PC-3 (cell line): ENCODE measurements around the gene MACROD2. TPM values are rescaled to one million over a fixed set of nuclear protein-coding genes. Genes with fewer than 3 reads are reported as not detected.

Source experiments
- ATAC-seq: fragments of 200-7000 bp; cut with Tn5 transposase; 2 replicates; pipeline ENCODE4 v1.9.1; 2020; ENCODE audit warnings: mild to moderate bottlenecking, moderate library complexity
- BruUV-seq: library from RNA; stranded (reverse); fragments of 400-500 nt; replicated peaks from 2 replicates; lab custom pipeline; 2021; lab: Mats Ljungman, UMichigan
- CTCF ChIA-PET: fragments of 300-600 bp; sonication (Branson Sonifier 250); formaldehyde crosslinking; loops from one replicate; lab custom pipeline; 2022; ENCODE audit warnings: antibody characterized with exemption; lab: Charles Lee
- POLR2A ChIA-PET: fragments of 300-600 bp; sonication (Branson Sonifier 250); formaldehyde crosslinking; loops from one replicate; lab custom pipeline; 2022; ENCODE audit warnings: antibody characterized with exemption; ENCODE audit not compliant: unreplicated experiment; lab: Charles Lee
- DNase-seq: peaks from one replicate; pipeline ENCODE4 v3.0.0-alpha.2; 2015
- H2AFZ ChIP-seq: fragments of 300-600 bp; sonication (generic); 2 replicates; pipeline ENCODE4 v1.6.0; 2016; ENCODE audit warnings: antibody characterized with exemption, low read length
- H3F3A ChIP-seq: fragments of 300-600 bp; sonication (generic); one replicate; pipeline ENCODE4 v1.6.0; 2017; ENCODE audit warnings: antibody characterized with exemption, low read length, control low read depth, mild to moderate bottlenecking; ENCODE audit not compliant: unreplicated experiment
- H3K27ac ChIP-seq: fragments of 300-600 bp; sonication (generic); 2 replicates; pipeline ENCODE4 v1.5.1; 2016; ENCODE audit warnings: mild to moderate bottlenecking, low read length
- H3K27me3 ChIP-seq: fragments of 300-600 bp; sonication (generic); 2 replicates; pipeline ENCODE4 v1.6.1; 2016; ENCODE audit warnings: low read length, mixed read lengths
- H3K36me3 ChIP-seq: fragments of 300-600 bp; sonication (generic); 2 replicates; pipeline ENCODE4 v1.6.1; 2016; ENCODE audit warnings: low read depth, mixed run types, low read length, mixed read lengths
- H3K4me1 ChIP-seq: fragments of 300-600 bp; sonication (generic); 2 replicates; pipeline ENCODE4 v1.5.1; 2016; ENCODE audit warnings: low read length; ENCODE audit not compliant: insufficient read depth
- H3K4me2 ChIP-seq: fragments of 300-600 bp; sonication (generic); 2 replicates; pipeline ENCODE4 v1.6.0; 2016; ENCODE audit warnings: low read length
- H3K4me3 ChIP-seq: fragments of 300-600 bp; sonication (generic); 2 replicates; pipeline ENCODE4 v1.5.1; 2016; ENCODE audit warnings: mild to moderate bottlenecking, low read length, mixed read lengths
- H3K79me2 ChIP-seq: fragments of 300-600 bp; sonication (generic); 2 replicates; pipeline ENCODE4 v1.6.1; 2017; ENCODE audit warnings: low read length, mixed read lengths
- H3K9ac ChIP-seq: fragments of 300-600 bp; sonication (generic); 2 replicates; pipeline ENCODE4 v1.6.0; 2016; ENCODE audit warnings: mild to moderate bottlenecking, low read length
- H3K9me2 ChIP-seq: fragments of 300-600 bp; sonication (generic); replicated peaks from 2 replicates; pipeline ENCODE4 v1.6.1; 2016; ENCODE audit warnings: mixed run types, low read length, mixed read lengths
- H3K9me3 ChIP-seq: fragments of 300-600 bp; sonication (generic); 2 replicates; pipeline ENCODE4 v1.6.1; 2016; ENCODE audit warnings: low read length, mixed read lengths
- H4K20me1 ChIP-seq: fragments of 300-600 bp; sonication (generic); 2 replicates; pipeline ENCODE4 v1.6.1; 2016; ENCODE audit warnings: low read length, mixed read lengths
- CTCF ChIP-seq: fragments of 300-600 bp; sonication (generic); conservative IDR thresholded peaks from 2 replicates; pipeline ENCODE4 v1.5.1; 2017; ENCODE audit warnings: antibody characterized with exemption, low read depth, mild to moderate bottlenecking, low read length
- EZH2 ChIP-seq: fragments of 300-600 bp; sonication (generic); IDR thresholded peaks from one replicate; pipeline ENCODE4 v1.6.1; 2017; ENCODE audit warnings: antibody characterized with exemption, mild to moderate bottlenecking, low read length; ENCODE audit not compliant: unreplicated experiment
- EZH2phosphoT487 ChIP-seq: fragments of 300-600 bp; sonication (generic); IDR thresholded peaks from 2 replicates; pipeline ENCODE4 v1.6.1; 2018; ENCODE audit warnings: mild to moderate bottlenecking, antibody characterized with exemption, low read length, borderline replicate concordance
- intact Hi-C: fragments of 100-400 bp; cut with micrococcal nuclease; formaldehyde crosslinking; loops from 2 replicates; pipeline ENCODE4 v1.9.0; 2023
- total RNA-seq: library from RNA; depleted of rRNA; stranded (reverse); fragments of >200 nt; gene quantifications from 2 replicates; pipeline ENCODE4 v1.2.3, GENCODE V29; 2014

MACROD2 gene
- total RNA-seq, 1 experiment from 2014 or later: 3.1 TPM

GRCh38 chr20:15599961-15600360 is 1604.6 kb downstream of the MACROD2 start:
- no peaks in the 10 kb centered on the region for H3K27me3 ChIP-seq
- H3K9me2 ChIP-seq: no peaks in the 10 kb centered on the region
- H3K9me3 ChIP-seq: no peaks in the 10 kb centered on the region
- BruUV-seq: no TSS peak
- no peaks in the 10 kb centered on the region for H4K20me1 ChIP-seq
- H3K27ac ChIP-seq: no peak overlapping the region
- H3K4me3 ChIP-seq: no peak overlapping the region
- H3K79me2 ChIP-seq: no peaks in the 10 kb centered on the region
- POLR2A ChIA-PET: no interaction called here
- H2AFZ ChIP-seq: no peak overlapping the region
- no peaks in the 10 kb centered on the region for H3K36me3 ChIP-seq
- no peaks in the 10 kb centered on the region for H3F3A ChIP-seq
- TF ChIP-seq EZH2phosphoT487 (no peak), CTCF (no peak), EZH2 (no peak)
- H3K4me1 ChIP-seq: no peaks in the 10 kb centered on the region
- no peak overlapping the region for H3K4me2 ChIP-seq
- H3K9ac ChIP-seq: no peak overlapping the region
- intact Hi-C loops: no loop called here
- DNase-seq (no peak), ATAC-seq (no peak)
- CTCF ChIA-PET: no interaction called here

- H3K4me1 ChIP-seq: no peaks in the 10 kb centered on the region
- intact Hi-C loops: no loop called here
- TF ChIP-seq EZH2phosphoT487: no peak
- no peak for TF ChIP-seq CTCF
- TF ChIP-seq EZH2: no peak
- H3F3A ChIP-seq: no peaks in the 10 kb centered on the region
- BruUV-seq: no TSS peak
- no peaks in the 10 kb centered on the region for H3K79me2 ChIP-seq
- H3K4me3 ChIP-seq: no peak overlapping the region
- no peaks in the 10 kb centered on the region for H3K36me3 ChIP-seq
- no peaks in the 10 kb centered on the region for H3K9me2 ChIP-seq
- H3K9me3 ChIP-seq: no peaks in the 10 kb centered on the region
- no peak overlapping the region for H3K27ac ChIP-seq
- ChIA-PET CTCF (no interaction called here), POLR2A (no interaction called here)
- H3K9ac ChIP-seq: no peak overlapping the region
- DNase-seq: no peak
- H2AFZ ChIP-seq: no peak overlapping the region
- ATAC-seq: no peak
- H3K27me3 ChIP-seq: no peaks in the 10 kb centered on the region
- H3K4me2 ChIP-seq: no peak overlapping the region
- no peaks in the 10 kb centered on the region for H4K20me1 ChIP-seq
These were observed 1605.2 kb downstream of the MACROD2 start for GRCh38 chr20:15600565-15600964.

- Histone ChIP-seq H3K4me3 (no peak overlapping the region), H3K36me3 (no peaks in the 10 kb centered on the region), H2AFZ (no peak overlapping the region), H3K4me1 (no peaks in the 10 kb centered on the region), H3K9me2 (no peaks in the 10 kb centered on the region), H3K27ac (no peak overlapping the region), H4K20me1 (no peaks in the 10 kb centered on the region), H3F3A (no peaks in the 10 kb centered on the region), H3K27me3 (no peaks in the 10 kb centered on the region), H3K9me3 (no peaks in the 10 kb centered on the region), H3K79me2 (no peaks in the 10 kb centered on the region), H3K4me2 (no peak overlapping the region), H3K9ac (no peak overlapping the region)
- TF ChIP-seq EZH2 (no peak), CTCF (no peak), EZH2phosphoT487 (no peak)
- ATAC-seq (no peak), DNase-seq (peak; percentile 53)
- BruUV-seq: no TSS peak
- CTCF ChIA-PET: no interaction called here
- intact Hi-C loops: no loop called here
- POLR2A ChIA-PET: no interaction called here
These were observed 1608.2 kb downstream of the MACROD2 start for GRCh38 chr20:15603506-15603905.
